ENCODE data around the gene NEU4.

The NEU4 gene

GRCh38 chr2:241865416-241865956 lies 56.5 kb downstream of the NEU4 start:
- DNase-seq (ENCODE audit: low spot score): no peak

GRCh38 chr2:241865957-241866789 lies 57.2 kb downstream of the NEU4 start:
- DNase-seq (ENCODE audit: low spot score): peak; percentile 90
